ENCODE results near the gene CERCAM.
"Not testable (repeated sequence)": the region's sequence is repeated elsewhere in the genome, so short reads cannot be mapped to it uniquely, and the experiment has no call there.

CERCAM gene

DNA sequence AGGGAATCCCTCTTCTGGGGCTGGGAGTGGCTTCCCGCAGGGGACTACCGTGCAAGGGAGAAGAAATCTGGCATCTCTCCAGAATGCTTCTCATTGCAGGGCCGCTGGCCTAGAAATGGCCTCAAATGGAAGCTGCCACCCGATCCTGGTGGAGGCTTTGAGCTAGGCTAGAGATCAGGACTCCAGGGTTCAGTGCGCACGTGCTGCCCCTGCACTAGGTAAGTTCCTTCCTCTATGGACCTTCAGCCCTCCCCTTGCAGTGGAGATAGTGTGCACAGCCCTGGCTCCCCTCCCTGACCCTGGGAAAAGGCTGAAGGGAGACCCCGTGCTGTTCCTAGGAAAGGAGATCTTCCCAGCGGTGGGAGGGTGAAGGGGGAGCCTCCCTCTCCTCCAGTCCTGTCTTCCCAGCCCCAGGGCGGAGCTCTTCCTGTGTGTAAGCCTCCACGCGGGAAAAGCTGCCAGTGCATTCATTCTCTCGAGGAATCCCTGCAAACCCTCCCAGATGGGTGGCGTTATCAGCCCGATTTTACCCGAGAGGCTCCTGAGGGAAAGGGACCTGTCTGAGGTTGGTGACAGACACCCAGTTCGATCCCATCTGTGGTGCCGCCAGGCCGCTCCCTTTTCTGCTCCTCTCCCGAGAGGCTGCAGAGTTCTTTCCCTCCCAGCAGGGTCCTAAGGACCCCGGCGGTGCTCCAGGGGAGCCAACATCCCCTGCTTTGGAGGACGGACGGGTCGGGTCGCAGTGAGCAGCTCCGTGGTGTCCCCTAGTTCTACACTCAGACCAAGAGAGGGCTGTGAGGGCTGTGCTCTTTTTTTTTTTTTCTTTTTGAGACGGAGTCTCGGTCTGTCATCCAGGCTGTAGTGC is 1.4 kb upstream of the CERCAM start:
- DNase-seq (ENCODE audit: low read depth in 1 of 2, low spot score in 1 of 2), result no peak

DNA sequence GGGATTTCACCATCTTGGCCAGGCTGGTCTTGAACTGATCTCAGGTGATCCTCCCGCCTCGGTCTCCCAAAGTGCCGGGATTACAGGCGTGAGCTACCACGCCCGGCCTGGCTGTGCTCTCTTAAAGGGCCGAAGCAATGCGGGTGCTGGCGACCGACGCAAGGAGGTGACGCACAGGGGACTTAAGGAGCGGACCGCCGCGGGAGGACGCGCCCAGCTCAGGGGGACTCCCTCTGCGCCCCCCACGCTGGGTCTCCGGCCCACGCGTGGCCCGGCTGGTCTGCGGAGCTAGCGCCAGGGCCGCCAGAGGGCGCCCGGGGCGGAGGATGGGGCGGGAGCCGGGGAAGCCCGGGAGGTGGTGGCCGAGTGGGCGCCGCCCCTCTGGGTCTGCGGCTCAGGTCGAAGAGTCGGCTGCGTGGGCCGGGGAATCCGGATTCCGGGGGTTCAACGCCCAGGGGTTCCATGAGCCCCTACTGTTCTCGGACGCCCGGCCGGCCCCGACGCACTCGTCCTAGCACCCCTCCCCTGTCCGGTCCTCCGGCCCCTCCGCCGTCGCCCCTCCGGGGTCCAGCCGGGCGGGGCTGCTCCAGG is 502 bp upstream of the CERCAM start:
- peak; percentile 27 to 51 for DNase-seq (ENCODE audit: low read depth in 1 of 2, low spot score in 1 of 2)

- DNase-seq (ENCODE audit: low read depth in 1 of 2, low spot score in 1 of 2), result no peak
Observed at GRCh38 chr9:128421482-128421996, 882 bp downstream of the CERCAM start.

- DNase-seq (ENCODE audit: low read depth in 1 of 2, low spot score in 1 of 2), result not testable (repeated sequence)
Observed at GRCh38 chr9:128422022-128422782, 1.5 kb downstream of the CERCAM start.

DNA sequence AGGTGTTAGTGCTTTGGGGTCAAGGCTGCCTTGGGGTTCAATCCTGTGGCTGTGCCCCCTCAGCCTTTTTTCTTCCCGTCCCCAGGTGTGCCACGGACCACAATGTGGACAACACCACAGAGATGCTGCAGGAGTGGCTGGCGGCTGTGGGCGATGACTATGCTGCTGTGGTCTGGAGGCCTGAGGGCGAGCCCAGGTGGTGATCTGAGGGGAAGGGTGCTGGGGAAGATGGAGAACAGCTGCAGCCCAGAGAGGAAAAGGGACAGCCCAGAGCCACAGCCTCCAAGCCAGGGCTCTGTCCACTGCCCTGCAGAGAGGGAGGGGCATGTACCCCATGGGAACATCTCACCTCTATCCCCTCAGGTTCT is 2.1 kb downstream of the CERCAM start:
- DNase-seq (ENCODE audit: low read depth in 1 of 2, low spot score in 1 of 2), result no peak

DNA sequence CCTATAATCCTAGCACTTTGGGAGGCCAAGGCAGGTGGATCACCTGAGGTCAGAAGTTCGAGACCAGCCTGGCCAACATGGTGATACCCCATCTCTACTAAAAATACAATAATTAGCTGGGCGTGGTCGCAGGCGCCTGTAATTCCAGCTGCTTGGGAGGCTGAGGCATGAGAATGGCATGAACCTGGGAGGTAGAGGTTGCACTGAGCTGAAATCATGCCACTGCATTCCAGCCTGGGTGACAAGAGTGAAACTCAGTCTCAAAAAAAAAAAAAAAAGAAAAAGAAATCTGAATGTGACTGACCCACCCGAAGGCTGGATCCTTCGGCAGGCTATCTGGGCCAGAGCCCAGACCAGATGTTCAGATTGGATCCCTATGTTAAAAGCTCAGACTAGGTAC is 2.7 kb downstream of the CERCAM start:
- DNase-seq (ENCODE audit: low read depth in 1 of 2, low spot score in 1 of 2), result not testable (repeated sequence)

DNA sequence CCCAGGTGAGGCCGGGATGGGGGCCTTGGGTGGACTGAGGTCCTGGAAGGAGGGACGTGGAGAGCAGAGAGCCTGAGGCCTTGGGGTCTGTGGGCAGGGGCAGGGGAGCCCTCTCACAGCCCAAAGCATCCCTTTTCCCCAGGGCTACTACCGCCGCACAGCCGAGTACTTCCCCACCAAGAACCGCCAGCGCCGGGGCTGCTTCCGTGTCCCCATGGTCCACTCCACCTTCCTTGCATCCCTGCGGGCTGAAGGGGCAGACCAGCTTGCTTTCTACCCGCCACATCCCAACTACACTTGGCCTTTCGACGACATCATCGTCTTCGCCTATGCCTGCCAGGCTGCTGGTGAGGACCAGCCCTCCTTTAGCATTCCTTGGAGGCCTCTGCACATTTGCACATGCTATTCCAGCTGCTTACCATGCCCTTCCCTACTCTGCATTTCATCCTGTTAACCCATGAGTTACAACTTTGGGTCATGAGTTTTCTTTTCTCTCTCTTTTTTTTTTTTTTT is 3.7 kb downstream of the CERCAM start:
- no peak for DNase-seq (ENCODE audit: low read depth in 1 of 2, low spot score in 1 of 2)

DNA sequence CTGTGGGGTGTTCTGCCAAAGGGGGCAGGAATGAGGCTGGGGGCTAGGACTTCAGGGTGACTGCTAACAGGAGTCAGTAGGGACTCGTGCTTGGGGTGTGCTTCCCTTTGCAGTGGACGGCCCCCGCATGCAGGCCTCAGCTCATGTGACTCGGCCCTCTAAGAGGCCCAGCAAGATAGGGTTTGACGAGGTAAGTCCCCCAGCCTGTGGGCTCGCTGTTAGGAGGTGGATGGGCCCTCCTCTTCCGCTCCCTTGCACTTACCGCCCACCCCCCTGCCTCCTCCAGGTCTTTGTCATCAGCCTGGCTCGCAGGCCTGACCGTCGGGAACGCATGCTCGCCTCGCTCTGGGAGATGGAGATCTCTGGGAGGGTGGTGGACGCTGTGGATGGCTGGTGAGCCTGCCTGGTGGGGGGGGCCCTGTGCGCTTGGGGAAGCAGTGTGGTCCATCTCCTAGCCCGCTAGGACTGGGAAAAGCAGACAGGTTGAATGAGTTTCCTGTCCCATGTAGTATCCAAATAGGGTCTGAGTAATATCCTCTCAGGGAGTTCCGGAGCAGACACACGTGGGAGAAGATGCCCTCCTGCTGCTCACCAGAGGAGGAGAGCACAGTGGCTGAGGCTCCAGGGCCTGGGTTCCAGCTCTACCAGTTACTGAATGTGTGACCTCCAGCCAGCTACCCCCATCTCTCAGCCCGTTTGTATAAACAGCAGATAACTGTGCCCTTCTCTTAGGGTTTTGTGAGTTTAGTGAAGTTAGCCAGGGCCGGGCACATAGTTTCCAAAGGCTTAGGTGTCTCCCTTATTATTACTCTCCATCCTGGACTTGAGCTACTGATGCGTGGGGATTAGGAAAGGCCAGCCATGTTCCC is 8.2 kb downstream of the CERCAM start:
- DNase-seq (ENCODE audit: low read depth in 1 of 2, low spot score in 1 of 2), result no peak

GRCh38 chr9:128429513-128430086 is 8.9 kb downstream of the CERCAM start:
- no peak for DNase-seq (ENCODE audit: low read depth in 1 of 2, low spot score in 1 of 2)

- no peak for DNase-seq (ENCODE audit: low read depth in 1 of 2, low spot score in 1 of 2)
Observed at GRCh38 chr9:128431207-128431606, 10.6 kb downstream of the CERCAM start.

GRCh38 chr9:128434340-128434739 is 13.7 kb downstream of the CERCAM start:
- no peak for DNase-seq (ENCODE audit: low read depth in 1 of 2, low spot score in 1 of 2)

GRCh38 chr9:128435611-128436010 is 15.0 kb downstream of the CERCAM start:
- DNase-seq (ENCODE audit: low read depth in 1 of 2, low spot score in 1 of 2), result no peak

GRCh38 chr9:128438343-128439109 is 17.9 kb downstream of the CERCAM start:
- peak; percentile 66 to 81 for DNase-seq (ENCODE audit: low read depth in 1 of 2, low spot score in 1 of 2)

GRCh38 chr9:128439273-128439672 is 18.6 kb downstream of the CERCAM start:
- no peak for DNase-seq (ENCODE audit: low read depth in 1 of 2, low spot score in 1 of 2)

- DNase-seq (ENCODE audit: low read depth in 1 of 2, low spot score in 1 of 2), result no peak
Observed at GRCh38 chr9:128442150-128442549, 21.5 kb downstream of the CERCAM start.

DNA sequence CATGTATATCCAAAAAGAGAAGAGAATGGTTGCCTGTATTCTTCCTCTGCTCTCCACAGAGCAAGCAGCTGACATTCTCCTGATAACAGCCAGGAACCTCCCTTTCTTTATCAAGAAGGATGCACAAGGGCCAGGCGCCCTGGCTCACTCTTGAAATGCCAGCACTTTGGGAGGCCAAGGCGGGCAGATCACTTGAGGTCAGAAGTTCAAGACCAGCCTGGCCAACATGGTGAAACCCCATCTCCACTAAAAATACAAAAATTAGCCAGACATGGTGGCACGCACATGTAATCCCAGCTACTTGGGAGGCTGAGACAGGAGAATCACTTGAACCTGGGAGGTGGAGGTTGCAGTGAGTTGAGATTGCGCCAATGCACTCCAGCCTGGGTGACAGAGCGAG is 25.8 kb downstream of the CERCAM start:
- not testable (repeated sequence) for DNase-seq (ENCODE audit: low read depth in 1 of 2, low spot score in 1 of 2)

GRCh38 chr9:128448746-128449145 is 28.1 kb downstream of the CERCAM start:
- no peak for DNase-seq (ENCODE audit: low read depth in 1 of 2, low spot score in 1 of 2)

DNA sequence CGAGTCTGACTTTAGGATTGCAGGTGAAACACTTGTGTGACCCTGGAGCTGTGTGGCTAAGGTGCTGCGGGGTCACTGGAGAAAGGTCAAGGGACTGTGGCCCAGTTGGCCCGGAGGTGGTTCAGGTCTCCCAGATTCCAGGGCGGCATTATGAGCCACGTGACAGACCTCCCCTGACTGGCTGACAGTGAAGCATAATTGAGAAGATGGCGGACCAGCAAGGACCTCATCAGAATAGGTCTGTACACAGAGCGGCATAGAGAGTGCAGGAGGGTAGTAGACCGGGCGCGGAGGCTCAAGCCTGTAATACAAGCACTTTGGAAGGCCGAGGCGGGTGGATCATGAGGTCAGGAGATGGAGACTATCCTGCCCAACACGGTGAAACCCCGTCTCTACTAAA is 34.3 kb downstream of the CERCAM start:
- DNase-seq (ENCODE audit: low read depth in 1 of 2, low spot score in 1 of 2), result no peak

- DNase-seq (ENCODE audit: low read depth in 1 of 2, low spot score in 1 of 2), result peak; percentile 97 to 98
Observed at GRCh38 chr9:128455849-128456612, 35.4 kb downstream of the CERCAM start, which contains the start of gene ODF2. Gene ODF2, plus strand, starts transcription at chr9:128456006. Its CDS starts 86 bp downstream, at chr9:128456092.
